ENCODE data around the gene CAPN13. TPM values are rescaled to one million over a fixed set of nuclear protein-coding genes. Genes with fewer than 3 reads are reported as not detected.

CAPN13 gene
- total RNA-seq, 1 donor from 2014 or later: not detected

DNA sequence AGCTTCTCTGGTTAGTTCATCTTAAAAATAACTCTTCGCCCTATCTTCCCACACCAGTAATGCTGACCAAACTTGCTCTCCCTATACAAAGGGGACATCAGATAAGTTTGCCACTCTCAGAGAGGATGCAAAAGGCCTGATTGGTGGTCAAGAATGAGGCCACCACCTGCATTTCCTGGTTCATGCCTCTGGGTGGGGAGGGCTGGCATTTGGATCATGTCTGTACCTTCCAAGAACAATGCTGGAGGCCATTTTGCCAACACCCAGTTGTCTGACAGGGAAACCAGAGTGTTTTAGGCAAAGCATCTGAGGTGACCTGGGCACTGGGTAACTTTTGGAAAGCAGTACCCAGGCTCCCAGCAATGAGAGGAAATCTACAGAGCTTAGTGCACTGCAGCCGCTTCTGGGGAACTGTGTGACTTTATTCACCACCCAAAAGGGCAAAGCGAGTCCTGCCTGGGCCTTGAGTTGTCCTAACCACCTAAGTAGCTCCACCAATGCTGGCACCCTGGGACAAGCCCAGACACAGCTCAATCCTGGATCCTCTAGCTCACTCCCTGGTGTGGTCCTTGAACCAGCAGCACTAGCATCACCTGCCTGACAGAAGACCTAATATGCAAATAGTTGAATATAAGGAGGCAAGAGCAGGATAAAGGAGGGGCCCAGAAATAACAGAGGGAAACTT, 35.1 kb downstream of the CAPN13 start:
- H3K27me3 ChIP-seq (ENCODE audit: insufficient read depth, low read length): no peaks in the 10 kb centered on the region
- H3K36me3 Mint-ChIP-seq (ENCODE audit: low read depth, unreplicated experiment): no peaks in the 10 kb centered on the region
- H3K4me2 ChIP-seq (ENCODE audit: low read length): no peak overlapping the region
- H3K4me1 Mint-ChIP-seq (ENCODE audit: low read depth, unreplicated experiment): no peaks in the 10 kb centered on the region
- H3K9me3 ChIP-seq (ENCODE audit: insufficient read depth, low read depth, low read length): no peaks in the 10 kb centered on the region
- FAIRE-seq: no peak
- H3K4me3 ChIP-seq (ENCODE audit: insufficient read depth, low read depth, low read length): no peak overlapping the region
- H3K27ac ChIP-seq (ENCODE audit: low read depth, low read length): no peak overlapping the region
- TF ChIP-seq CTCF (IDR thresholded peaks at IDR 0.05; ENCODE audit: insufficient read depth, low read depth, low read length): no peak
- no peak for TF ChIP-seq EZH2 (IDR thresholded peaks at IDR 0.05; ENCODE audit: insufficient read depth, low read length)
- H3K36me3 ChIP-seq (ENCODE audit: insufficient read depth, low read length): no peaks in the 10 kb centered on the region
- H2AFZ ChIP-seq (ENCODE audit: low read depth, low read length): no peak overlapping the region
- DNase-seq (ENCODE audit: low read depth): no peak
- H3K79me2 ChIP-seq (ENCODE audit: insufficient read depth, low read length): no peaks in the 10 kb centered on the region
- H4K20me1 ChIP-seq (ENCODE audit: insufficient read depth, low read length): no peaks in the 10 kb centered on the region
- H3K9me3 Mint-ChIP-seq (ENCODE audit: unreplicated experiment): no peaks in the 10 kb centered on the region
- no peak overlapping the region for H3K4me3 Mint-ChIP-seq (ENCODE audit: unreplicated experiment)
- H3K27me3 Mint-ChIP-seq (ENCODE audit: low read depth, unreplicated experiment): peaks cover 16% of the 10 kb centered on the region
- no peak overlapping the region for H3K9ac ChIP-seq (ENCODE audit: low read length)
- H3K4me1 ChIP-seq (ENCODE audit: insufficient read depth, low read length): no peaks in the 10 kb centered on the region
- H3K27ac Mint-ChIP-seq (ENCODE audit: unreplicated experiment): no peak overlapping the region

DNA sequence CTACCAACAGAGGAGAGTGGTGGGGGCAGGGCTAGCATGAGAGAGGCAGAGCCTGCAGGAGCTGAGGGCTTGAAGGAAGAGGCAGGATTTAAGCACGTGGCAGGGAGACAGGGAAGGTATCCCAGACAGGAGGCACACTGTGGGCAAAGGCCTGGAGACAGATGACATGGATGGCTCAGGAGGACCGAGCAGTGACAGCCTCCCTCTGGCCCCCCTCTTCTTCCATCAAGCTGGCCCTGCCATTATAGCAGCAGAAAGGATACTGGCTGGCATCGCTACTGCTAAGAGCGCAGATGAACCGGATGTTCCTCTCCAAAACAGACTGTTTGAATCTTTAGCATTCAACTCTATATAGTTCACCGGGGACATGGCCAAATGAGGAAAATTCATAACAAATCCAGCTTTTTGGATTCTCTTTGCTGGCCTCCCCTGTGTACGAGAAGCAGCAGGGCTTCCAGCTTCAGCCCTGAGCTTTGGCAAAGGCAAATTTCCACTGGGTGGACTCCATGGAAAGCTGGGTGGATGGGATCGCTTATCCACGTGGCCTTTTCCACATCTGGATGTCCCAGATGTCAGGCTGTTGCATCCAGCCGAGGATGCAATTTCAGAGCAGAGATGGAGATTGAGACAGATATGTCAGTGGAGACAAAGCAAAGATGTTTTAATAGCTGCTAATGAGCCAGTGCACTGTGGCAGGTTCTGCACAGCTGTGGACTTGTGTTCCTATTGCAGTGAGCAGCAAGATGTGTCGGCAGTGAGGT, 36.2 kb downstream of the CAPN13 start:
- H3K4me3 Mint-ChIP-seq (ENCODE audit: unreplicated experiment): no peak overlapping the region

More for the DNA sequence above, 36.2 kb downstream of the CAPN13 start:
- TF ChIP-seq EZH2 (IDR thresholded peaks at IDR 0.05; ENCODE audit: insufficient read depth, low read length) (no peak), CTCF (IDR thresholded peaks at IDR 0.05; ENCODE audit: insufficient read depth, low read depth, low read length) (no peak)
- no peaks in the 10 kb centered on the region for H3K9me3 Mint-ChIP-seq (ENCODE audit: unreplicated experiment)
- no peaks in the 10 kb centered on the region for H3K36me3 Mint-ChIP-seq (ENCODE audit: low read depth, unreplicated experiment)
- H3K4me2 ChIP-seq (ENCODE audit: low read length): no peak overlapping the region
- no peak overlapping the region for H3K9ac ChIP-seq (ENCODE audit: low read length)
- DNase-seq (ENCODE audit: low read depth) (no peak), FAIRE-seq (no peak)
- H3K27me3 ChIP-seq (ENCODE audit: insufficient read depth, low read length): no peaks in the 10 kb centered on the region
- no peak overlapping the region for H3K27ac Mint-ChIP-seq (ENCODE audit: unreplicated experiment)
- H3K4me1 ChIP-seq (ENCODE audit: insufficient read depth, low read length): no peaks in the 10 kb centered on the region
- H3K27ac ChIP-seq (ENCODE audit: low read depth, low read length): no peak overlapping the region
- no peaks in the 10 kb centered on the region for H4K20me1 ChIP-seq (ENCODE audit: insufficient read depth, low read length)
- no peaks in the 10 kb centered on the region for H3K36me3 ChIP-seq (ENCODE audit: insufficient read depth, low read length)
- peaks cover 24% of the 10 kb centered on the region for H3K27me3 Mint-ChIP-seq (ENCODE audit: low read depth, unreplicated experiment)
- no peak overlapping the region for H3K4me3 ChIP-seq (ENCODE audit: insufficient read depth, low read depth, low read length)
- H3K4me1 Mint-ChIP-seq (ENCODE audit: low read depth, unreplicated experiment): no peaks in the 10 kb centered on the region
- no peak overlapping the region for H2AFZ ChIP-seq (ENCODE audit: low read depth, low read length)
- H3K79me2 ChIP-seq (ENCODE audit: insufficient read depth, low read length): no peaks in the 10 kb centered on the region
- H3K9me3 ChIP-seq (ENCODE audit: insufficient read depth, low read depth, low read length): no peaks in the 10 kb centered on the region
